ENCODE measurements around the gene ABCB9. TPM values are rescaled to one million over a fixed set of nuclear protein-coding genes. Genes with fewer than 3 reads are reported as not detected.

The ABCB9 gene
- total and polyA plus RNA-seq, 2 experiments from 2014 or later = 1.2 to 7.0 TPM

DNA sequence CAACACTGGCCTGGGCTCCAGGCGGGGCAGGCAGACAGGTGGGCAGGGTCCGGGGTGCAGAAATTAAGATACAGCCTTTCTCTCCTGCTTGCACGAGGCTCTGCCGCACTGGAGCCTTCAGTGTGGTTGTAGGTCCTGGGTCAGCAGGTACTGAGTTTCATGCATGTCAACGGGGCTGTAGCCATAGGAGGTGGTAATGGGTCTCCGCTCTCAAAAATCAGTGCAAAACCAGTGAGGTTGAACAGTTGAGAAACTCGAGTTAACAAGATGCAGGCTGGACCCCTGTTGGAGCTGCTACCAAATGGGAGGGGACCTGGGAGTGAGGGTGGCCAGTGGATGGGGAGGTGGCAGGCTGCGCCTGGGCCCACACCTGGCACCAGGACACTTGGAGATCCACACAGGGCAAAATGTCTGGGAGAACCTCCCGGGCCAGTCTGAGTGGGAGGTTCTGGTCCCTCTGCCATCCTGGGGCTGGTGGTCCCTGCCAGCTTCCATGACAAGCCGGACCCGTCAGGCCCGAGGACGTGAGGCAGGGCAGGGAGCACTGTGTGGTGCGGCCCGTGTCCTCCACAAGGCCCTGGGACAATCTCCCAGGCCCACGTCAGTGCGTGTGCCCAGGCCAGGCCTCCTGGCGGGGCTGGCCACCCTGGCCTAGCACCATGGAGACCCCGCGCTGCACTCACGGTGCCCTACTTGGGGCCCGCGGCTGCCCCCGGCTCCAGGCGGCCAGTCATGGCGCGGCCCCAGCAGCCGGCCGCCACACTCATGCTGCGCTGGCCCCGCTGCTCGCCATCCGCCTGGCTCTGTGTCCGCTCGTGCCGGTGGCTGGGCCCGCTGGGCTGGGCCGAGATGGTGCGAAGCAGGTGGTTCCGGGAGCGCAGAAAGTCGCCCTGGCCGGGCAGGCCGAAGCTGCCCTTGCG lies 19.3 kb upstream of the ABCB9 start:
- H3K36me3 ChIP-seq (ENCODE audit: insufficient read depth) = no peaks in the 10 kb centered on the region; the same call in 1 of the 2 replicates
- Mint-ChIP-seq H3K9me3 (no peaks in the 10 kb centered on the region), H3K36me3 (ENCODE audit: low read depth) (no peaks in the 10 kb centered on the region; the same call in 2 of the 3 replicates), H3K27me3 (ENCODE audit: insufficient read depth, low read depth, poor library complexity) (peaks cover 10% of the 10 kb centered on the region), H3K4me1 (peaks cover 19% of the 10 kb centered on the region), H3K27ac (no peak overlapping the region), H3K4me3 (no peak overlapping the region)
- H3K27me3 ChIP-seq (ENCODE audit: insufficient read depth) = no peaks in the 10 kb centered on the region
- no peak overlapping the region for H3K4me2 ChIP-seq
- no peak overlapping the region for H3K4me3 ChIP-seq
- H4K20me1 ChIP-seq (replicated peaks; ENCODE audit: insufficient read depth) = no peaks in the 10 kb centered on the region
- no peaks in the 10 kb centered on the region for H3K9me2 ChIP-seq (ENCODE audit: insufficient read depth)
- no peak overlapping the region for H3K27ac ChIP-seq (ENCODE audit: low read depth)
- no peaks in the 10 kb centered on the region for H3F3A ChIP-seq (replicated peaks; ENCODE audit: low read depth)
- H3K79me2 ChIP-seq (replicated peaks; ENCODE audit: insufficient read depth) = peaks cover 10% of the 10 kb centered on the region; the same call in 1 of the 2 replicates
- no peak for TF ChIP-seq JUNB (IDR thresholded peaks at IDR 0.05; ENCODE audit: unreplicated experiment)
- no peak for TF ChIP-seq ETS1 (IDR thresholded peaks at IDR 0.05)
- TF ChIP-seq, protein P1, sequence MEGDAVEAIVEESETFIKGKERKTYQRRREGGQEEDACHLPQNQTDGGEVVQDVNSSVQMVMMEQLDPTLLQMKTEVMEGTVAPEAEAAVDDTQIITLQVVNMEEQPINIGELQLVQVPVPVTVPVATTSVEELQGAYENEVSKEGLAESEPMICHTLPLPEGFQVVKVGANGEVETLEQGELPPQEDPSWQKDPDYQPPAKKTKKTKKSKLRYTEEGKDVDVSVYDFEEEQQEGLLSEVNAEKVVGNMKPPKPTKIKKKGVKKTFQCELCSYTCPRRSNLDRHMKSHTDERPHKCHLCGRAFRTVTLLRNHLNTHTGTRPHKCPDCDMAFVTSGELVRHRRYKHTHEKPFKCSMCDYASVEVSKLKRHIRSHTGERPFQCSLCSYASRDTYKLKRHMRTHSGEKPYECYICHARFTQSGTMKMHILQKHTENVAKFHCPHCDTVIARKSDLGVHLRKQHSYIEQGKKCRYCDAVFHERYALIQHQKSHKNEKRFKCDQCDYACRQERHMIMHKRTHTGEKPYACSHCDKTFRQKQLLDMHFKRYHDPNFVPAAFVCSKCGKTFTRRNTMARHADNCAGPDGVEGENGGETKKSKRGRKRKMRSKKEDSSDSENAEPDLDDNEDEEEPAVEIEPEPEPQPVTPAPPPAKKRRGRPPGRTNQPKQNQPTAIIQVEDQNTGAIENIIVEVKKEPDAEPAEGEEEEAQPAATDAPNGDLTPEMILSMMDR (conservative IDR thresholded peaks at IDR 0.05; ENCODE audit: low read depth in 2 of 2) = no peak
- TF ChIP-seq, protein P2, sequence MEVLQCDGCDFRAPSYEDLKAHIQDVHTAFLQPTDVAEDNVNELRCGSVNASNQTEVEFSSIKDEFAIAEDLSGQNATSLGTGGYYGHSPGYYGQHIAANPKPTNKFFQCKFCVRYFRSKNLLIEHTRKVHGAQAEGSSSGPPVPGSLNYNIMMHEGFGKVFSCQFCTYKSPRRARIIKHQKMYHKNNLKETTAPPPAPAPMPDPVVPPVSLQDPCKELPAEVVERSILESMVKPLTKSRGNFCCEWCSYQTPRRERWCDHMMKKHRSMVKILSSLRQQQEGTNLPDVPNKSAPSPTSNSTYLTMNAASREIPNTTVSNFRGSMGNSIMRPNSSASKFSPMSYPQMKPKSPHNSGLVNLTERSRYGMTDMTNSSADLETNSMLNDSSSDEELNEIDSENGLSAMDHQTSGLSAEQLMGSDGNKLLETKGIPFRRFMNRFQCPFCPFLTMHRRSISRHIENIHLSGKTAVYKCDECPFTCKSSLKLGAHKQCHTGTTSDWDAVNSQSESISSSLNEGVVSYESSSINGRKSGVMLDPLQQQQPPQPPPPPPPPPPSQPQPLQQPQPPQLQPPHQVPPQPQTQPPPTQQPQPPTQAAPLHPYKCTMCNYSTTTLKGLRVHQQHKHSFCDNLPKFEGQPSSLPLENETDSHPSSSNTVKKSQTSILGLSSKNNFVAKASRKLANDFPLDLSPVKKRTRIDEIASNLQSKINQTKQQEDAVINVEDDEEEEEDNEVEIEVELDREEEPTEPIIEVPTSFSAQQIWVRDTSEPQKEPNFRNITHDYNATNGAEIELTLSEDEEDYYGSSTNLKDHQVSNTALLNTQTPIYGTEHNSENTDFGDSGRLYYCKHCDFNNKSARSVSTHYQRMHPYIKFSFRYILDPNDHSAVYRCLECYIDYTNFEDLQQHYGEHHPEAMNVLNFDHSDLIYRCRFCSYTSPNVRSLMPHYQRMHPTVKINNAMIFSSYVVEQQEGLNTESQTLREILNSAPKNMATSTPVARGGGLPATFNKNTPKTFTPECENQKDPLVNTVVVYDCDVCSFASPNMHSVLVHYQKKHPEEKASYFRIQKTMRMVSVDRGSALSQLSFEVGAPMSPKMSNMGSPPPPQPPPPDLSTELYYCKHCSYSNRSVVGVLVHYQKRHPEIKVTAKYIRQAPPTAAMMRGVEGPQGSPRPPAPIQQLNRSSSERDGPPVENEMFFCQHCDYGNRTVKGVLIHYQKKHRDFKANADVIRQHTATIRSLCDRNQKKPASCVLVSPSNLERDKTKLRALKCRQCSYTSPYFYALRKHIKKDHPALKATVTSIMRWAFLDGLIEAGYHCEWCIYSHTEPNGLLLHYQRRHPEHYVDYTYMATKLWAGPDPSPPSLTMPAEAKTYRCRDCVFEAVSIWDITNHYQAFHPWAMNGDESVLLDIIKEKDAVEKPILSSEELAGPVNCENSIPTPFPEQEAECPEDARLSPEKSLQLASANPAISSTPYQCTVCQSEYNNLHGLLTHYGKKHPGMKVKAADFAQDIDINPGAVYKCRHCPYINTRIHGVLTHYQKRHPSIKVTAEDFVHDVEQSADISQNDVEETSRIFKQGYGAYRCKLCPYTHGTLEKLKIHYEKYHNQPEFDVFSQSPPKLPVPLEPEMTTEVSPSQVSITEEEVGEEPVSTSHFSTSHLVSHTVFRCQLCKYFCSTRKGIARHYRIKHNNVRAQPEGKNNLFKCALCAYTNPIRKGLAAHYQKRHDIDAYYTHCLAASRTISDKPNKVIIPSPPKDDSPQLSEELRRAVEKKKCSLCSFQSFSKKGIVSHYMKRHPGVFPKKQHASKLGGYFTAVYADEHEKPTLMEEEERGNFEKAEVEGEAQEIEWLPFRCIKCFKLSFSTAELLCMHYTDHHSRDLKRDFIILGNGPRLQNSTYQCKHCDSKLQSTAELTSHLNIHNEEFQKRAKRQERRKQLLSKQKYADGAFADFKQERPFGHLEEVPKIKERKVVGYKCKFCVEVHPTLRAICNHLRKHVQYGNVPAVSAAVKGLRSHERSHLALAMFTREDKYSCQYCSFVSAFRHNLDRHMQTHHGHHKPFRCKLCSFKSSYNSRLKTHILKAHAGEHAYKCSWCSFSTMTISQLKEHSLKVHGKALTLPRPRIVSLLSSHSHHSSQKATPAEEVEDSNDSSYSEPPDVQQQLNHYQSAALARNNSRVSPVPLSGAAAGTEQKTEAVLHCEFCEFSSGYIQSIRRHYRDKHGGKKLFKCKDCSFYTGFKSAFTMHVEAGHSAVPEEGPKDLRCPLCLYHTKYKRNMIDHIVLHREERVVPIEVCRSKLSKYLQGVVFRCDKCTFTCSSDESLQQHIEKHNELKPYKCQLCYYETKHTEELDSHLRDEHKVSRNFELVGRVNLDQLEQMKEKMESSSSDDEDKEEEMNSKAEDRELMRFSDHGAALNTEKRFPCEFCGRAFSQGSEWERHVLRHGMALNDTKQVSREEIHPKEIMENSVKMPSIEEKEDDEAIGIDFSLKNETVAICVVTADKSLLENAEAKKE (CRISPR knock-in tag; IDR thresholded peaks at IDR 0.05) = no peak
- no peak for TF ChIP-seq POLR2AphosphoS5 (IDR thresholded peaks at IDR 0.05; ENCODE audit: low read depth)
- TF ChIP-seq, protein P3, sequence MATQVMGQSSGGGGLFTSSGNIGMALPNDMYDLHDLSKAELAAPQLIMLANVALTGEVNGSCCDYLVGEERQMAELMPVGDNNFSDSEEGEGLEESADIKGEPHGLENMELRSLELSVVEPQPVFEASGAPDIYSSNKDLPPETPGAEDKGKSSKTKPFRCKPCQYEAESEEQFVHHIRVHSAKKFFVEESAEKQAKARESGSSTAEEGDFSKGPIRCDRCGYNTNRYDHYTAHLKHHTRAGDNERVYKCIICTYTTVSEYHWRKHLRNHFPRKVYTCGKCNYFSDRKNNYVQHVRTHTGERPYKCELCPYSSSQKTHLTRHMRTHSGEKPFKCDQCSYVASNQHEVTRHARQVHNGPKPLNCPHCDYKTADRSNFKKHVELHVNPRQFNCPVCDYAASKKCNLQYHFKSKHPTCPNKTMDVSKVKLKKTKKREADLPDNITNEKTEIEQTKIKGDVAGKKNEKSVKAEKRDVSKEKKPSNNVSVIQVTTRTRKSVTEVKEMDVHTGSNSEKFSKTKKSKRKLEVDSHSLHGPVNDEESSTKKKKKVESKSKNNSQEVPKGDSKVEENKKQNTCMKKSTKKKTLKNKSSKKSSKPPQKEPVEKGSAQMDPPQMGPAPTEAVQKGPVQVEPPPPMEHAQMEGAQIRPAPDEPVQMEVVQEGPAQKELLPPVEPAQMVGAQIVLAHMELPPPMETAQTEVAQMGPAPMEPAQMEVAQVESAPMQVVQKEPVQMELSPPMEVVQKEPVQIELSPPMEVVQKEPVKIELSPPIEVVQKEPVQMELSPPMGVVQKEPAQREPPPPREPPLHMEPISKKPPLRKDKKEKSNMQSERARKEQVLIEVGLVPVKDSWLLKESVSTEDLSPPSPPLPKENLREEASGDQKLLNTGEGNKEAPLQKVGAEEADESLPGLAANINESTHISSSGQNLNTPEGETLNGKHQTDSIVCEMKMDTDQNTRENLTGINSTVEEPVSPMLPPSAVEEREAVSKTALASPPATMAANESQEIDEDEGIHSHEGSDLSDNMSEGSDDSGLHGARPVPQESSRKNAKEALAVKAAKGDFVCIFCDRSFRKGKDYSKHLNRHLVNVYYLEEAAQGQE (IDR thresholded peaks at IDR 0.05; ENCODE audit: unreplicated experiment) = no peak
- TF ChIP-seq EZH2phosphoT487 (IDR thresholded peaks at IDR 0.05; ENCODE audit: unreplicated experiment) = no peak
- TF ChIP-seq ZNF114 (CRISPR knock-in tag; IDR thresholded peaks at IDR 0.05) = no peak
- no peak for TF ChIP-seq STAT1 (IDR thresholded peaks at IDR 0.05; ENCODE audit: unreplicated experiment)
- no peak for TF ChIP-seq EZH2 (IDR thresholded peaks at IDR 0.05; ENCODE audit: low read depth, unreplicated experiment)
- no peak for TF ChIP-seq NANOG (IDR thresholded peaks at IDR 0.05; ENCODE audit: borderline replicate concordance)
- TF ChIP-seq CREB1 (CRISPR knock-in tag; IDR thresholded peaks at IDR 0.05; ENCODE audit: low read depth) = no peak
- no peak for TF ChIP-seq ZNF331 (CRISPR knock-in tag; IDR thresholded peaks at IDR 0.05; ENCODE audit: low read depth)
- peaks cover 9% of the 10 kb centered on the region; the same call in 1 of the 2 replicates for H3K4me1 ChIP-seq (ENCODE audit: insufficient read depth)
- H2AFZ ChIP-seq = no peak overlapping the region
- peak; percentile 9 for ATAC-seq
- DNase-seq (ENCODE audit: low spot score) = peak; percentile 20
